Osteoblast (primary cell): ENCODE data around the gene RNF5. TPM values are rescaled to one million over a fixed set of nuclear protein-coding genes. Genes with fewer than 3 reads are reported as not detected.
A peak's percentile ranks its signal among the peaks of the same experiment; 100 is the strongest.

Experiments used
- DNase-seq: peaks from one replicate; pipeline ENCODE4 v3.0.0; 2011; ENCODE audit warnings: low spot score, mixed read lengths; ENCODE audit not compliant: insufficient read length; ENCODE audit errors: missing footprints
- H2AFZ ChIP-seq: 2 replicates; pipeline ENCODE4 v1.6.0; 2011; ENCODE audit warnings: mild to moderate bottlenecking, low read length
- H3K27ac ChIP-seq: 2 replicates; pipeline ENCODE4 v1.5.1; 2011; ENCODE audit warnings: mild to moderate bottlenecking, low read depth, low read length, moderate library complexity
- H3K27me3 ChIP-seq: 2 replicates; pipeline ENCODE4 v1.6.0; 2012; ENCODE audit warnings: mild to moderate bottlenecking, control low read depth, inconsistent platforms, low read length, moderate library complexity; ENCODE audit not compliant: insufficient read depth
- H3K36me3 ChIP-seq: 2 replicates; pipeline ENCODE4 v1.5.1; 2011; ENCODE audit warnings: mild to moderate bottlenecking, low read length, control low read depth, moderate library complexity; ENCODE audit not compliant: insufficient read depth
- H3K4me1 ChIP-seq: 2 replicates; pipeline ENCODE4 v1.5.1; 2011; ENCODE audit warnings: mild to moderate bottlenecking, low read length, control low read depth, moderate library complexity; ENCODE audit not compliant: insufficient read depth
- H3K4me2 ChIP-seq: 2 replicates; pipeline ENCODE4 v1.6.0; 2011; ENCODE audit warnings: mild to moderate bottlenecking, low read length; ENCODE audit not compliant: insufficient read depth
- H3K4me3 ChIP-seq: fragments of 200-600 bp; sonication (generic); 3 replicates; pipeline ENCODE4 v1.5.1; 2012; ENCODE audit warnings: mild to moderate bottlenecking, low read length, inconsistent platforms; ENCODE audit not compliant: insufficient read depth
- H3K79me2 ChIP-seq: 2 replicates; pipeline ENCODE4 v1.6.0; 2012; ENCODE audit warnings: mild to moderate bottlenecking, low read length, control low read depth, inconsistent platforms; ENCODE audit not compliant: insufficient read depth
- H3K9me3 ChIP-seq: 2 replicates; pipeline ENCODE4 v1.5.1; 2011; ENCODE audit warnings: low read depth, low read length, control low read depth
- H4K20me1 ChIP-seq: 2 replicates; pipeline ENCODE4 v1.6.0; 2012; ENCODE audit warnings: mild to moderate bottlenecking, low read length, control low read depth; ENCODE audit not compliant: insufficient read depth
- total RNA-seq: library from RNA; depleted of rRNA; stranded (reverse); fragments of >200 nt; gene quantifications from 2 replicates; pipeline ENCODE4 v1.2.3, GENCODE V29; 2012
- TF ChIP-seq, protein P1 (sequence below): IDR thresholded peaks from 2 replicates; pipeline ENCODE4 v1.5.1; 2011; ENCODE audit warnings: mild to moderate bottlenecking, low read depth, low read length, moderate library complexity; ENCODE audit errors: extremely low read depth

The RNF5 gene
- total RNA-seq, 1 donor = 32.9 TPM

DNA sequence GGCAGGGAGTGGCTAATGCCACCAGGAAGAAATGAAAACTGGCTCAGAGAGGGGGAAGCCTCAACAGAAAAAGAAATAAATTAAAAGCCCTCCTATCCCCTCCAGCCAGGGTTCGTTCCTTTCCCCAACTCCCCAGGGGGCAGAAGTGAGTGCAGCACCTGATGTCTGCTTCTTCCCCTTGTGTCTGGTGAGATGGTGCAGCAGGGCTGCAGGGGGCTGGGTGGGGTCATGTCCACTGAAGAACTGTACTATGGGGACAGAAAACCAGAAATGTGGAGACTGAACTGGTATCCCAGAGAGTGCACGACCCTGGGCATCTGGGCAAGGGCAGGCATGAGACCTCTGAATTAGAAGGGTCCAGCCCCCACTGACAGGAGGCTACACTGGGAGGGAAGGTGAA is 9.9 kb upstream of the RNF5 start:
- no peaks in the 10 kb centered on the region for H3K27me3 ChIP-seq
- H3K4me3 ChIP-seq = no peak overlapping the region
- H2AFZ ChIP-seq = no peak overlapping the region
- no peaks in the 10 kb centered on the region for H3K9me3 ChIP-seq
- no peak overlapping the region for H3K27ac ChIP-seq
- TF ChIP-seq, protein P1, sequence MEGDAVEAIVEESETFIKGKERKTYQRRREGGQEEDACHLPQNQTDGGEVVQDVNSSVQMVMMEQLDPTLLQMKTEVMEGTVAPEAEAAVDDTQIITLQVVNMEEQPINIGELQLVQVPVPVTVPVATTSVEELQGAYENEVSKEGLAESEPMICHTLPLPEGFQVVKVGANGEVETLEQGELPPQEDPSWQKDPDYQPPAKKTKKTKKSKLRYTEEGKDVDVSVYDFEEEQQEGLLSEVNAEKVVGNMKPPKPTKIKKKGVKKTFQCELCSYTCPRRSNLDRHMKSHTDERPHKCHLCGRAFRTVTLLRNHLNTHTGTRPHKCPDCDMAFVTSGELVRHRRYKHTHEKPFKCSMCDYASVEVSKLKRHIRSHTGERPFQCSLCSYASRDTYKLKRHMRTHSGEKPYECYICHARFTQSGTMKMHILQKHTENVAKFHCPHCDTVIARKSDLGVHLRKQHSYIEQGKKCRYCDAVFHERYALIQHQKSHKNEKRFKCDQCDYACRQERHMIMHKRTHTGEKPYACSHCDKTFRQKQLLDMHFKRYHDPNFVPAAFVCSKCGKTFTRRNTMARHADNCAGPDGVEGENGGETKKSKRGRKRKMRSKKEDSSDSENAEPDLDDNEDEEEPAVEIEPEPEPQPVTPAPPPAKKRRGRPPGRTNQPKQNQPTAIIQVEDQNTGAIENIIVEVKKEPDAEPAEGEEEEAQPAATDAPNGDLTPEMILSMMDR = no peak
- H4K20me1 ChIP-seq = peaks cover 2% of the 10 kb centered on the region
- no peak for DNase-seq
- no peak overlapping the region for H3K4me2 ChIP-seq
- H3K79me2 ChIP-seq = peaks cover 14% of the 10 kb centered on the region
- peaks cover 6% of the 10 kb centered on the region for H3K4me1 ChIP-seq
- H3K36me3 ChIP-seq = peaks cover 36% of the 10 kb centered on the region

DNA sequence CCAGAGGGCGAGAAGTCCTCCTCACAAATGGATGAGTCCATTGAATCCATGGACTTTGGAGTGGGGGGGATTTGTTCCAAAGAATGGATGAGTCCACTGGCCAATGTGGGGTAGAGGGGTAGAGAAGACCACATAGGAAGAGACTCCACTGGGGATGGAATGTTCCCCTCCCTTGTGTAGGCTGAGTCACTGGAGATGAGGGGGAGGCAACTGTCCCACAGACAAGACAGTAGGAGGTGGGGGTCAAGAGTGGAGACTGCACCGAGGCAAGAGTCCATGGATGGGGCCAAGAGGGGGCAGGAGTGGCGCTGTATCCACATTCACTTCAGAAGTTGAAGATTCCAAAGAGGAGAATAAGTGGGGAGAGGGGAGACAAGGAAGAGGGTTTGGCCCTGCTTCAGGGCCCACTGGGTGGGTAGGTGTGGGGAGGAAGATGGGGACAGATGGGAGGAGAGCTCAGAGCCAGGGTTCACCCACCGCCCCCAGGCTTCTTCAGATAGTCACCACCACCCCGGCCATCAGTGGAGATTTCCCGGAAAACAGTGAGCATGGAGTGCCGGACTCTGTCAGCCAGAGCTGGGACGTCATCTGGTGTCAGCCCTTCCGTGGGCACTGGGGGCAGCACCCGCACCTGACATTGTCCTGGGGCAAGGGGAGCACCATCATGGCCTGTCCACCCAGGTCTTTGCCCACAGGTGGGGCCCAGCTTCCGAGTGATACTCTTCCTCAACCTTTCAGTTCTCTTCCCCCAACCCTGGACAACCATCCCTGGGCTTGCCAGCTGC is 9.2 kb upstream of the RNF5 start:
- Histone ChIP-seq H3K9me3 (no peaks in the 10 kb centered on the region), H2AFZ (no peak overlapping the region), H3K79me2 (peaks cover 21% of the 10 kb centered on the region), H3K4me2 (no peak overlapping the region), H3K27me3 (no peaks in the 10 kb centered on the region), H3K4me1 (peaks cover 6% of the 10 kb centered on the region), H4K20me1 (peaks cover 2% of the 10 kb centered on the region), H3K36me3 (peaks cover 36% of the 10 kb centered on the region), H3K27ac (no peak overlapping the region), H3K4me3 (no peak overlapping the region)
- TF ChIP-seq, protein P1 = no peak
- peak; percentile 88 for DNase-seq

DNA sequence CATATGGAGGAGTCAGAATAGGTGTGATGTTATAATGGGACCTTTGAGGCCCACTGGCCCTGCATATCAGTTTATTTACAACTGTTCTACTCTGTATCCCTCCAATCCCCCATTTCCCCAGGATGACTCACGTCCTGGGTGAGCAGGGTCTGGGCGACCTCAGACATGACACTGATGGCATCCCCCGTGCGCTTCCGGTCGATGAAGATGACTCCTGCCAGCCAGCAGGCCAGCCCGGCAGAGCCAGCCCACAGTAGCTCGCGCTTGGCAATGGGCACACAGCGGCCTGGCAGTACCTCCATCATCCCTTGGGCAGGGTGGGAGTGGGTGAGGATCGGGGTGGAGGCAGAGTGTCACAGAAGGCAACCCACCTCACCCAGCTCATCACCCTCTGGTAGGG is 7.9 kb upstream of the RNF5 start:
- Histone ChIP-seq H3K36me3 (peaks cover 36% of the 10 kb centered on the region), H3K4me3 (no peak overlapping the region)

DNA sequence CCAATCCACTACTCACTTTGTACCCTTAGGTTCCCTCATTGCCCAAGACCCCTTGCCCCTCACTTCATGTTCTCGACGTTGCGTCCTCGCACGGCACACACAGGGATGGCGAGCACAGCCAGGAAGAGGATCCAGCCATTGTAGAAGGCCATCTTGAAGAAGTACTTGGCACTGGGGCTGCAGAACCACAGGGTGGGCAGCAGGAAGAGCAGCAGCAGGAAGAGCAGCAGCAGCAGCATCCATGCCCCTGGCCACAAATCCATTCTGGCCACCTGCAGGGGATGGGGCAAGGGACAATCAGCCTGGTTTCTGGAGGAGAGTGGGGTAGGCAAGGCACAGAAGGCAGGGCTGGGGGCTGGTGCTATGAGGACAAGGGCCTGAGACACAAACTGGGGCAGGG is 7.0 kb upstream of the RNF5 start:
- H2AFZ ChIP-seq = no peak overlapping the region
- no peak overlapping the region for H3K27ac ChIP-seq
- peaks cover 40% of the 10 kb centered on the region for H3K79me2 ChIP-seq
- peaks cover 30% of the 10 kb centered on the region for H3K36me3 ChIP-seq
- H3K27me3 ChIP-seq = no peaks in the 10 kb centered on the region
- no peak overlapping the region for H3K4me3 ChIP-seq
- no peak for DNase-seq
- H3K4me2 ChIP-seq = no peak overlapping the region
- TF ChIP-seq, protein P1 = no peak
- peaks cover 2% of the 10 kb centered on the region for H4K20me1 ChIP-seq
- peaks cover 18% of the 10 kb centered on the region for H3K4me1 ChIP-seq
- no peaks in the 10 kb centered on the region for H3K9me3 ChIP-seq

More for the DNA sequence above, 7.9 kb upstream of the RNF5 start:
- H3K9me3 ChIP-seq = no peaks in the 10 kb centered on the region
- no peak overlapping the region for H3K27ac ChIP-seq
- peaks cover 2% of the 10 kb centered on the region for H4K20me1 ChIP-seq
- H3K4me2 ChIP-seq = no peak overlapping the region
- TF ChIP-seq, protein P1 = no peak
- peak; percentile 77 for DNase-seq
- peaks cover 15% of the 10 kb centered on the region for H3K4me1 ChIP-seq
- H2AFZ ChIP-seq = no peak overlapping the region
- H3K79me2 ChIP-seq = peaks cover 34% of the 10 kb centered on the region
- no peaks in the 10 kb centered on the region for H3K27me3 ChIP-seq
